ENCODE measurements around the gene ELFN1. TPM values are rescaled to one million over a fixed set of nuclear protein-coding genes. Genes with fewer than 3 reads are reported as not detected.

The ELFN1 gene
- 1 to 10 TPM in 3 of 4 donors, under 1 TPM in 1; 0.51 to 6.7 (median 3.6) TPM for total RNA-seq

DNA sequence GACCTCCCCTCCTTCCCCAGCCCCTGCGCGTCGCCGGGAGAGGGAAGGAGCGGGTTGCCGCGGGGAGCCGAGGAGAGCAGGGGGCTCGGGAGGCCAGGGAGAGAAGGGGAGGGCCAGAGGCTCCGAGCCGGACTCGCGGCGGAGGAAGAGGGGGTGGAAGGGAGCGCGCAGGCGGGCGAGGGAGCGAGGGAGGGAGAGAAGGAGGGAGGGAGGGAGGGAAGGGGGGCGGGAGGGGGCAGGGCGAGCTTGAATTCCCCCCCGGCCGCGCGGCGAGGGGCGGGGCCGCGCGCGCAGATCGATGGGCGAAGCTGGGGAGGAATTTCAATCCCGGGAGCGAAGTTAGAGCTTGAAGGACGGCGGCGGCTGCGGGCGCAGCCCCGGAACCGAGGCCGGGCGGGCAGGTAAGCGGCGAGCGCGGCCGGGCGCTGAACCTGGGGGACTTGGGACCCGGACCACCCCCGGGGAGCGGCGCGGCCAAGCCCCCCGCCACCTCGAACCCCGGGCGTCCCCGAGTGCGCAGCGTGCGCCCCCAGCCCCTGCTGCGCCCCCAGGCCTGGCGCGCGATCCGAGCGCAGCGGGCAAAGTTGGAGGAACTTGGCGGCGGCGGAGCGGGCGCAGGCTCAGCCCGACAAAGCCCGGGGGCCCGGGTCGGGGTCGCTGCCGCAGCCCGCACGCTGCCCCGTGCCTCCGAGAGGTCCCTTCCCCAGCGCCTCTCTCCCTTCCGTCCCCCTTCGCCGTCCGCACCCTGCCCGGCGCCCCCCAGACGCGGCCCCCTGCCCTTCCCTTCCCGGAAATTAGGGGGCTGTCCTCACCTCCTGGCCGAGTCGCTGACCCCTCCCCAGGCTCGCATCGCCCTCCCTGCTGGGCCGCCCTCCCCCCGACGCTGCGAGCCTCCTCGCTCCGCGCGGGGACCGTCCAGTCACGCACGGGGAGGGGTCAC is at the start of gene ELFN1:
Gene ELFN1, plus strand, starts transcription at position 324 of the 940 bp plus-strand sequence. CDS start 74,320 bp downstream, outside the sequence.
- no peaks in the 10 kb centered on the region for H3K36me3 ChIP-seq
- H3K27ac ChIP-seq, result peak within 1 kb of the TSS in 1 of 2 donors; percentile 38
- no peaks in the 10 kb centered on the region for H3K9me3 ChIP-seq
- no peak for TF ChIP-seq POLR2A (IDR thresholded peaks at IDR 0.05)
- TF ChIP-seq, protein P1, sequence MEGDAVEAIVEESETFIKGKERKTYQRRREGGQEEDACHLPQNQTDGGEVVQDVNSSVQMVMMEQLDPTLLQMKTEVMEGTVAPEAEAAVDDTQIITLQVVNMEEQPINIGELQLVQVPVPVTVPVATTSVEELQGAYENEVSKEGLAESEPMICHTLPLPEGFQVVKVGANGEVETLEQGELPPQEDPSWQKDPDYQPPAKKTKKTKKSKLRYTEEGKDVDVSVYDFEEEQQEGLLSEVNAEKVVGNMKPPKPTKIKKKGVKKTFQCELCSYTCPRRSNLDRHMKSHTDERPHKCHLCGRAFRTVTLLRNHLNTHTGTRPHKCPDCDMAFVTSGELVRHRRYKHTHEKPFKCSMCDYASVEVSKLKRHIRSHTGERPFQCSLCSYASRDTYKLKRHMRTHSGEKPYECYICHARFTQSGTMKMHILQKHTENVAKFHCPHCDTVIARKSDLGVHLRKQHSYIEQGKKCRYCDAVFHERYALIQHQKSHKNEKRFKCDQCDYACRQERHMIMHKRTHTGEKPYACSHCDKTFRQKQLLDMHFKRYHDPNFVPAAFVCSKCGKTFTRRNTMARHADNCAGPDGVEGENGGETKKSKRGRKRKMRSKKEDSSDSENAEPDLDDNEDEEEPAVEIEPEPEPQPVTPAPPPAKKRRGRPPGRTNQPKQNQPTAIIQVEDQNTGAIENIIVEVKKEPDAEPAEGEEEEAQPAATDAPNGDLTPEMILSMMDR (IDR thresholded peaks at IDR 0.05), result no peak
- intact Hi-C loops (cut with DNase I; ENCODE audit: low total_unique reads), result no loop called here
- peak in 1 of 2 donors; percentile 11 for DNase-seq
- H3K4me1 ChIP-seq, result peaks cover 0 to 29% of the 10 kb centered on the region in 2 donors
- H3K4me3 ChIP-seq, result peak within 1 kb of the TSS; percentile 25
- H3K27me3 ChIP-seq, result peaks cover 0 to 6% of the 10 kb centered on the region in 2 donors

DNA sequence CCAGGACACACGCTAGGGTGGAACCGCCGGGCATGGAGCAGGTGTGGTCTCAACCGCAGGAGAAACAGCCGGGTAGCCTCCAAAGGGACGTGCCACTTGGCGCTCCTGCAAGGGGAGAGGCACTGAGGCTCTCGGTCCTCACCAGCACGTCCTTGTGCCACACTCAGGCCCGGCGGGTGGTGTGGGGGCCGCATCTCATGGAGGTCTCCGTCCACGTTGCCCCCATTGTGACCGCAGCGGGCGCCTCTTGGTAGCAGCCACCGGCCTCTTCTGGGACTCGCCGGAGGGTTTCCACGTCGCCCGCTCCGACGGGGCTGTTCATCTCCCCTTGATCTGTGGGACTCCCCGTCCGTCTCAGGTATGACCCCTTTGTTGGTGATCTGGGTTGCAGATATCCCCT is 49.2 kb upstream of the ELFN1 start:
- no peak for DNase-seq
- TF ChIP-seq, protein P1 (IDR thresholded peaks at IDR 0.05), result no peak
- no peak for TF ChIP-seq POLR2A (IDR thresholded peaks at IDR 0.05)
- Histone ChIP-seq H3K9me3 (no peaks in the 10 kb centered on the region), H3K4me1 (no peaks in the 10 kb centered on the region), H3K36me3 (no peaks in the 10 kb centered on the region), H3K4me3 (no peak overlapping the region), H3K27me3 (no peaks in the 10 kb centered on the region), H3K27ac (no peak overlapping the region)
- intact Hi-C loops (cut with DNase I; ENCODE audit: low total_unique reads), result no loop called here

DNA sequence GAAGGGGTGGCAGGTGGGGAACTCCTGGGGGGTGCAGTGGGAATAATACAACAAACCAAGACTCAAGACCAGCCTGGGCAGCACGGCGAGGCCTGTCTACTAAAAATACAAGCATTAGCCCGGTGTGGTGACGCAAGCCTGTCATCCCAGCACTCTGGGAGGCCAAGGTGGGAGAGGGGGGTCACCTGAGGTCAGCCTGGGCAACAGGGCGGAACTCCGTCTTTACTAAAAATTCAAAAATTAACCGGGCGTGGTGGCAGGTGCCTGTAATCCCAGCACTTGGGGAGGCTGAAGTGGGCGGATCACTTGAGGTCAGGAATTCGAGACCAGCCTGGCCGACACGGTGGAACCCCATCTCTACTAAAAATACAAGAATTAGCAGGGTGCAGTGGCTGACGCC is 48.4 kb upstream of the ELFN1 start:
- Histone ChIP-seq H3K27ac (no peak overlapping the region), H3K4me1 (no peaks in the 10 kb centered on the region), H3K36me3 (no peaks in the 10 kb centered on the region), H3K27me3 (no peaks in the 10 kb centered on the region), H3K4me3 (no peak overlapping the region), H3K9me3 (no peaks in the 10 kb centered on the region)
- DNase-seq, result no peak
- intact Hi-C loops (cut with DNase I; ENCODE audit: low total_unique reads), result no loop called here
- TF ChIP-seq POLR2A (IDR thresholded peaks at IDR 0.05), result no peak
- TF ChIP-seq, protein P1 (IDR thresholded peaks at IDR 0.05), result no peak

DNA sequence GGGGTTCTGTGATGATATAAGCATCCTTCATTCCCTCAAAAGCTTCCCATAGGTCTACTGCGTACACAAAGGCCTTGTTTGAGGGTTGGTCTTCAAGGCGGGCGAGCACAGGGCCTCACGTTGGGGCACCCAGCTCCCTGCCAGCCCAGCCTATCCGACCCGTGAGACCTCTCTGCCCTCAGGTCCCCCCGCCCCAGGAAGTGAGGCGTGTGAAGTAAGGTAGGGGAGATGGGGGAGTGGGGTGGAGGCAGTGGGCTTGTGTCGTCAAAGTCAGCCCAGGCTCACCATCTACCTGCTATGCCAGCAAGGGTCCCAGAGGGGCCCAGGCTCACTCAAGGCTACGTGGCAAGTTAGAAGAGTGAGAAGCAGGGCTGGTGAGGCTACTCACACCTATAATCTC is 47.6 kb upstream of the ELFN1 start:
- no peak for TF ChIP-seq POLR2A (IDR thresholded peaks at IDR 0.05)
- TF ChIP-seq, protein P1 (IDR thresholded peaks at IDR 0.05), result no peak
- DNase-seq, result no peak
- no peak overlapping the region for H3K4me3 ChIP-seq
- H3K9me3 ChIP-seq, result no peaks in the 10 kb centered on the region
- no peak overlapping the region for H3K27ac ChIP-seq
- H3K4me1 ChIP-seq, result no peaks in the 10 kb centered on the region
- H3K36me3 ChIP-seq, result no peaks in the 10 kb centered on the region
- intact Hi-C loops (cut with DNase I; ENCODE audit: low total_unique reads), result no loop called here
- no peaks in the 10 kb centered on the region for H3K27me3 ChIP-seq

DNA sequence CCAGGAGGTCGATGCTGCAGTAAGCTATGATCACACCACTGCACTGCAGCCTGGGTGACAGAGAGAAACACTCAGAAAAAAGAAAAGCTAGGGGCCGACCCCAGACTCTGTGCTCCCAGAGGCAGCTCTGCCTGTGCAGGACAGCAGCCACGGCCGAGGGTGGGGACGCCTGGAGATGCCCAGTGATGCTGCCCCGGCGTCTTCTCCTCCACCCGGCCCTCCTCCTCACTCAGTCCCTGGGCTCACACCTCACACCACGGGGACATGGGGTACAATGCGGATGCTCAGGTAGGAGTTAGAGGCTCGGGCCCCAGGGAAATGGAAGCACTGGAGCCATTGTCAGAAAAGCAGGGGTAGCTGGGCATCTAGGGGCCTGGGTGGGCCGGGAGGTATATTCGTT is 46.3 kb upstream of the ELFN1 start:
- Histone ChIP-seq H3K4me3 (no peak overlapping the region), H3K27me3 (no peaks in the 10 kb centered on the region), H3K36me3 (no peaks in the 10 kb centered on the region), H3K27ac (no peak overlapping the region), H3K4me1 (no peaks in the 10 kb centered on the region), H3K9me3 (no peaks in the 10 kb centered on the region)
- TF ChIP-seq POLR2A (IDR thresholded peaks at IDR 0.05), result no peak
- TF ChIP-seq, protein P1 (IDR thresholded peaks at IDR 0.05), result no peak
- intact Hi-C loops (cut with DNase I; ENCODE audit: low total_unique reads), result no loop called here
- DNase-seq, result no peak

Data from uterus (tissue), 4 donors.